Left lung (tissue), 8 donors: Measurements from ENCODE around the gene CLDN5. TPM values are rescaled to one million over a fixed set of nuclear protein-coding genes. Genes with fewer than 3 reads are reported as not detected.

Experiments
- polyA plus RNA-seq, 6 donors: library from polyadenylated mRNA; unstranded; fragments of 120-200 nt; gene quantifications; one replicate each; pipeline ENCODE4 v1.2.1, GENCODE V29; 2013; ENCODE audit not compliant: insufficient read length in 6 of 6
- total RNA-seq, 2 donors: library from RNA; stranded (reverse); fragmentation: NEBNext Ultra II Directional; extraction: Animal tissue kit (Norgen Biotek cat#: 25700); gene quantifications; one replicate each; pipeline ENCODE4 v1.2.1, GENCODE V29; 2021
- donor health status: DM: no; HTN: yes; CAD: no.
- donor health status: DM: no; HTN: no; CAD: no.

The CLDN5 gene
- total and polyA plus RNA-seq, 8 donors = 56.4 to 90.7 (median 70.8) TPM

Other genes with a start within 250 kb of the CLDN5 start
- 1 to 10 TPM; 5.7 to 8.3 TPM for gene CLTCL1, start 232.7 kb downstream of the CLDN5 start, total RNA-seq
- 10 to 100 TPM in 2 of 6 donors, 1 to 10 TPM in 4; 8.4 to 11.3 (median 9.5) TPM for gene CLTCL1, start 232.7 kb downstream of the CLDN5 start, polyA plus RNA-seq
- 10 to 100 TPM; 18.4 to 27.7 TPM for gene HIRA, start 92.7 kb downstream of the CLDN5 start, total RNA-seq
- gene HIRA, start 92.7 kb downstream of the CLDN5 start, polyA plus RNA-seq = 10 to 100 TPM; 19.9 to 30.6 (median 25.2) TPM
- 10 to 100 TPM; 21.9 to 24.9 TPM for gene MRPL40, start 91.9 kb downstream of the CLDN5 start, total RNA-seq
- 10 to 100 TPM; 37.1 to 42.6 (median 40.0) TPM for gene MRPL40, start 91.9 kb downstream of the CLDN5 start, polyA plus RNA-seq
- 10 to 100 TPM; 30.1 to 31.8 TPM for gene C22orf39, start 76.7 kb downstream of the CLDN5 start, total RNA-seq
- gene C22orf39, start 76.7 kb downstream of the CLDN5 start, polyA plus RNA-seq = 10 to 100 TPM; 34.8 to 42.9 (median 38.9) TPM
- gene UFD1, start 45.2 kb downstream of the CLDN5 start, total RNA-seq = 10 to 100 TPM; 41.7 to 72.9 TPM
- gene UFD1, start 45.2 kb downstream of the CLDN5 start, polyA plus RNA-seq = 10 to 100 TPM; 59.0 to 69.4 (median 62.6) TPM
- gene CDC45, start 44.5 kb downstream of the CLDN5 start, total RNA-seq = 10 to 100 TPM in 1 of 2 donors, 1 to 10 TPM in 1; 6.5 to 11.8 TPM
- gene CDC45, start 44.5 kb downstream of the CLDN5 start, polyA plus RNA-seq = 10 to 100 TPM; 13.1 to 23.2 (median 17.3) TPM
- 10 to 100 TPM; 14.6 to 20.3 TPM for gene SEPTIN5, start 190.1 kb upstream of the CLDN5 start, total RNA-seq
- 10 to 100 TPM; 56.6 to 80.0 (median 65.0) TPM for gene SEPTIN5, start 190.1 kb upstream of the CLDN5 start, polyA plus RNA-seq
- 1 to 10 TPM in 1 of 2 donors, not detected in 1; 3.6 TPM for gene GP1BB, start 199.1 kb upstream of the CLDN5 start, total RNA-seq
- 10 to 100 TPM in 1 of 6 donors, 1 to 10 TPM in 5; 3.3 to 11.1 (median 6.3) TPM for gene GP1BB, start 199.1 kb upstream of the CLDN5 start, polyA plus RNA-seq
- 10 to 100 TPM in 1 of 2 donors, 1 to 10 TPM in 1; 4.4 to 11.2 TPM for gene TBX1, start 236.4 kb upstream of the CLDN5 start, total RNA-seq
- 10 to 100 TPM in 3 of 6 donors, 1 to 10 TPM in 3; 6.9 to 12.2 (median 10.4) TPM for gene TBX1, start 236.4 kb upstream of the CLDN5 start, polyA plus RNA-seq